Kidney epithelial cell (primary cell): ENCODE measurements around the gene TERT. TPM values are rescaled to one million over a fixed set of nuclear protein-coding genes. Genes with fewer than 3 reads are reported as not detected.
"Not testable (repeated sequence)": the region's sequence is repeated elsewhere in the genome, so short reads cannot be mapped to it uniquely, and the experiment has no call there.

ENCODE experiments used
- DNase-seq: peaks from one replicate; pipeline ENCODE4 v3.0.0-alpha.2; 2010; ENCODE audit warnings: low read depth
- H3K27me3 ChIP-seq: 2 replicates; pipeline ENCODE4 v1.6.0; 2011; ENCODE audit warnings: low read length; ENCODE audit not compliant: control insufficient read depth, insufficient read depth
- H3K36me3 ChIP-seq: 2 replicates; pipeline ENCODE4 v1.5.1; 2011; ENCODE audit warnings: low read length; ENCODE audit not compliant: control insufficient read depth, insufficient read depth
- H3K4me3 ChIP-seq: 2 replicates; pipeline ENCODE4 v1.5.1; 2011; ENCODE audit warnings: low read depth, mild to moderate bottlenecking, control low read depth, low read length
- CTCF ChIP-seq: IDR thresholded peaks from 2 replicates; pipeline ENCODE4 v1.5.1; 2011; ENCODE audit warnings: mild to moderate bottlenecking, moderate library complexity, low read length, control low read depth, inconsistent platforms; ENCODE audit not compliant: insufficient read depth, poor library complexity, severe bottlenecking
- total RNA-seq: library from RNA; depleted of rRNA; stranded (reverse); fragments of >200 nt; gene quantifications from 2 replicates; pipeline ENCODE4 v1.2.3, GENCODE V29; 2015

TERT gene
- total RNA-seq, 1 donor from 2014 or later, result not detected

DNA sequence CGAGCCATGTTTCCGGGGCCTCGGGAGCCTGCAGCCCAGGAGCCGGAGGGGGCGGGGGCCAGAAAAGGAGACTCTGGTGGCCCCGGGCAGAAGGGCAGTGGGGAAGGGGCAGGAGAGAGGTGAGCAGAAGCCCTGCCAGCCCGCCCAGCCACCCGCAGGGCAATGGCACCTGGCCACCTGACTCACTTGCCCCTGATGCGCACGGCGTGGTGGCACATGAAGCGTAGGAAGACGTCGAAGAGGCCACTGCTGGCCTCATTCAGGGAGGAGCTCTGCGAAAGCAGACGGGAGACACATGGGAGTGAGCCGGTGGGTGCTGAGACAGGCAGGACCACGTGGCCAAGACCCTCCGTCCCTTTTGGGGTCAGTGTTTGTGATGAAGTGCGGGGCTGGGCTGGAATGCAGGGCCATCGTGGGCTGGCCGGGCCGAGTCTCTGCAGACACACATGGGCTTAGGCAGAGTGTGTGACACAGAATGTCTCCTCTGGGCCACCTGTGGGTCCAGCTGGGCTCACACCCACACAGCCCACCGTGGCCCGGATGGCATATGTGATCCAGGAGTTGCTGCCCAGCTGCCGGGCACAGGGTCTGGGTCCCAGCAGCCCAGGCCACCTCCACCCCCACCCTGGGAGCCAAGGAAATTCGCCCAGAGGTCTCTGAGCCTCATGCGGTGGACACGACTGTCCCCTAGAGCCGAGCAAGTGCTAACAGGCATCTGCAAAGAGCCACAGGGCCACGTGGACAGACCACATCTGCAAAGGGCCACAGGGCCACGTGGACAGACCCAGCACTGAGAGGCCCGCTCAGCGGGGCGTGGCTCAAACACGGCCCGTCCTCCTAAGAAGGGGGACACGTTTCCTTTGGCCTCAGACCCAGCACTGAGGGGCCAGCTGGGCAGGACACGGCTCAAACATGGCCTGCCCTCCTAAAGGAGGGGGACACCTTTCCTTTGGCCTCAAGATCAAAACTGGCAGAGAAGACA lies 23.6 kb downstream of the TERT start:
- no peak for DNase-seq
- no peak for TF ChIP-seq CTCF
- H3K36me3 ChIP-seq, result no peaks in the 10 kb centered on the region

DNA sequence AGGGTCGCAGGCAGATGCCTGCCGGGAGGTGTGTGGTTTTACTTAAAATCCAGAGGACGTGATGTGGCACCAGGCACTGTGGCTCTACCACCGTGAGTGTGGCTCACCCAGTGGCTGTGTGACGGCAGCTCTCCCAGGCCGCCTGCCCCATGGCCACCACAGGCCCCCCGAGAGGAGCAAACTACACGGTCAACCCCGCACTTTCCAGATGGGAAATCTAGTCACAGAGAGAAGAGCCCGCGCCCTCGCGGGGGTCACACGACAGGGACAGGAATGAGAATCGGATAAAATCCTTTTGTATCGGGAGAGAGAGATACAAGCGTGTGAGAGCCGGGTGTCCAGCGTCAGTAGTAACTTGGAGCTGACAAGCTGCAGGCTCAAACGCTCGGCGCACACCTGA lies 24.4 kb downstream of the TERT start:
- no peak for TF ChIP-seq CTCF
- Histone ChIP-seq H3K27me3 (no peaks in the 10 kb centered on the region), H3K4me3 (no peak overlapping the region), H3K36me3 (no peaks in the 10 kb centered on the region)
- no peak for DNase-seq

More for the DNA sequence above, 23.6 kb downstream of the TERT start:
- Histone ChIP-seq H3K4me3 (no peak overlapping the region), H3K27me3 (no peaks in the 10 kb centered on the region)

DNA sequence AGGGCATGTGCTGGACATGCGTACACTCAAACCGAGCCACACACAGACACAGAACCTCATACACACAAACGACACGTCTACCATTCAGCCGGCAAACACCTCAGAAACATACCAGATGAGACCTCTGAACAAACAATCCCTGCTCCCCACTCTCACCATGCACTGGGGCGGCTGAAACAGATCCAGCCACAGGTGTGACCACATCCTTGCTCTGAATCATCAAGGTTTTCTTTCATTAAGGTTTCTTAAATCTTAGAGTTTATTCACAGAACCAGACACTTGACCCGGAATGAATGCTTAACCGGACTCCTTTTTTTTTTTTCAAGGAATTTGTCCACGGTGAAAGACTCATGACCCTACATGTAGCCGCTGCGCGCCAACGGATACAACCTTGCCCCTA lies 26.2 kb downstream of the TERT start:
- no peaks in the 10 kb centered on the region for H3K36me3 ChIP-seq
- no peak for TF ChIP-seq CTCF
- H3K4me3 ChIP-seq, result no peak overlapping the region
- no peak for DNase-seq
- no peaks in the 10 kb centered on the region for H3K27me3 ChIP-seq

GRCh38 chr5:1268056-1268455 lies 26.8 kb downstream of the TERT start:
- Histone ChIP-seq H3K27me3 (no peaks in the 10 kb centered on the region), H3K36me3 (no peaks in the 10 kb centered on the region), H3K4me3 (no peak overlapping the region)
- no peak for TF ChIP-seq CTCF
- no peak for DNase-seq

- H3K4me3 ChIP-seq, H3K36me3 ChIP-seq, H3K27me3 ChIP-seq, DNase-seq: not testable (repeated sequence)
These were observed 27.4 kb downstream of the TERT start for GRCh38 chr5:1267464-1267863.

DNA sequence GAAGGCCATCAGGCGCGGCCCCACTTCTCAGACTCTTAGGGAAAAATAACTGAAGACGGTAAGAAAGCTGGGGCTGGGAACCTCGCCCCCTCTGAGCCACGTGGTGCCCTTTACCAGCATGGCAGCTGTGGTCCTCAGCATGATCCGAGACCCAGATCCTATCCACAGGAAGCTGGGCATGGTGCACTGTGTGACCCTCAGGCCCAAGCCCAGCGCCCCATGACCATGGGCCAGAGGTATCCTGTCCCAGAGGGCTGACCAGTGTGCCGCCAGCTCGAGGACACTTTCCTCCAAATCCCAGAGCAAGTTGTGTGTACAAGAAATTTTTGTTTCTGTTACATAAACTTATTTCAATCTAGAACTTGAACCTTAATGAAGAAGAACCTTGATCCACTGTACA lies 28.1 kb downstream of the TERT start:
- no peaks in the 10 kb centered on the region for H3K36me3 ChIP-seq
- TF ChIP-seq CTCF, result no peak
- H3K27me3 ChIP-seq, result no peaks in the 10 kb centered on the region
- DNase-seq, result no peak
- H3K4me3 ChIP-seq, result no peak overlapping the region
